HG03342 (cell line): ENCODE data around the gene NTM.

Experiments
- ATAC-seq: cut with Tn5 transposase; IDR thresholded peaks from one replicate; pipeline ENCODE4 v1.9.1; 2021; ENCODE audit warnings: mild to moderate bottlenecking, moderate library complexity; ENCODE audit not compliant: unreplicated experiment

NTM gene

DNA sequence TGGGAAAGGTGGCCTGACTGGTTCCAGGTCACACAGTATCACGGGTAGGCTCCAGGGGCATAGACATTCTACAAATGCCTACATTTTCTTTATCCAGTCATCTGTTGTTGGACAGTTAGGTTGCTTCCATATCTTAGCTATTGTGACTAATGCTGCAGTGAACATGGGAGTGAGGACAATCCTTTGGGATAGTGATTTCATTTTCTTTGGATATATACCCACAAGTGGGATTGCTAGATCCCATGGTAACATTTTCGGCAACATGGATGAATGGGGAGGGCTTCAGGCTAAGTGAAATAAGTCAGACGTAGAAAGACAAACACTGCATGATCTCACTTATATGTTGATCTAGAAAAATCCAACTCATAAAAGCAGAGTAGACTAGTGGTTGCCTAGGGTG lies 744.3 kb downstream of the NTM start:
- no peak for ATAC-seq

DNA sequence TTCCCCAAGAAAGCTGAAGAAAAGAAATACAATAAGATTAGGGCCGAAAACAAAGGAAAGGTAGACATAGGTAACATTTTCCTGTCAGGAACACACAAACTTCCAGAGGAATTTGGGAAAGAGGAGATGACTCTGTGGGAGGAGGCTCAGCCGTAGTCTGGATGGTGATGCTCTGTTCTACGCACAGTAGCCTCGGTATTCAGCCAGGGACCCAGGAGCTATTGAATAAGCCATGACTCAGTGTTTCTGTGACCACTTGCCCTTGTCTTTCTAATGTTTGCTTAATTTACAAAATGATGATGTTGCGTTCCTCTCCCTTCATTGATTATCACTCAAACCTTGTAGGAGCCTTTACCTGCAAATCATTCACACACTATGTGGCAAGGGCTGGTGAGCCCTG lies 745.0 kb downstream of the NTM start:
- no peak for ATAC-seq

- no peak for ATAC-seq
These were observed 746.1 kb downstream of the NTM start for GRCh38 chr11:132116516-132116915.

DNA sequence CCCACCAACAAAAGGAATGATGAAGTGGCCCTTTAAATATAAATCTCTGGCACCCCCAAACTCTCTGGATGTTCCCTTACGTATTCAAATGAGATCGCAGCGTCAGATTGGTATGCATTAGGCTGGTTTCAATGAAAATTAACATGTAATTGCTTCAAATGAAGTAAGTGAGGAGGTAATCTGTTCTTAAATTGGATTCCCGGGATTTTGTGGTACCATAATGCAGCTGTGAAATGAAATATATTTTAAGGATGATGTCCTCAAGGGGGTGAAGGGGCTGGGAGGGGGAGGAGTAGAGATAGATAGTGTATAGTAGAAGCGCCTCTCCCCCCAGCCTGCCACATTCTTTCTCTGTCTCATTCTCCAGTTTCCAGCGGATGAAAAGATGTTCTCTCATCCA lies 748.2 kb downstream of the NTM start:
- no peak for ATAC-seq

DNA sequence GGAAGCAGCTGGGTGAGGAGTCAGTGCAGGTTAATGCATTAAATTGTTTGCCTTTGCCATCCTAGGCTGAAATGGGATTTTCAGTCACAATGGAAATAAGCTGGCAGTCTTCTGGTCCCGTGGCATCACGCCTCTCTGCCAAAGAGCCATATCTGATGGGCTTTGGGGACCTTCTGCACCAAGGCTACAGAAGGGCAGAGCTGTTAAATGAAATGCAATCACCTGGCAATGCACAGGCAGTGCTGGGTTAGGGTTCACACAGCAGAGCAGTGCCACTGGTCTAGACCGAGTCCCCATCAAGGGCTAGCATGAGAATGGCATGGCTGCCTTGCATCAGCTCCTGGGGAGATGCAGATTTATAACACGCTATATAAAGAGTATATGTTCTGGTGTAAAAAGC lies 749.2 kb downstream of the NTM start:
- no peak for ATAC-seq

GRCh38 chr11:132122735-132123134 lies 752.3 kb downstream of the NTM start:
- no peak for ATAC-seq

DNA sequence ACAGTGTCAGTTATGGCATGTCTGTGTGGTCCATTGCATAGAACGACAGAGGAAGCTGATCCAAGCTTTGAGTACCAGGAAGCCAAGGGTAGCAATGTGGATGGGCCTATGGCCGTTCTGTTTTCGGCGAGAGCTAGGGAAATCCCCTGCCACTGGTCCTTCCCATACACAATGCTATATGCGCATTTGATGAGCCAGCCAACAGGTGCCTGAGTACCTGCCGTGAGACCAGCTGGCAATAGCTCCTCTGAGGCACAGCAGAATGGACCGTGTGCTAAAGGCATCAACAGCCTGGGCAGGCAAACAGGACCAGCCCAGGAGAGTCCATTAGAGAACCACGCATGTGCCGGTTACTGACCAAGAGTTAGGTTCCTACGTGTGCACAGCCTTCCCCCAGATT lies 753.0 kb downstream of the NTM start:
- peak; percentile 10 for ATAC-seq

GRCh38 chr11:132123854-132124835 lies 753.7 kb downstream of the NTM start:
- peak; percentile 69 for ATAC-seq

DNA sequence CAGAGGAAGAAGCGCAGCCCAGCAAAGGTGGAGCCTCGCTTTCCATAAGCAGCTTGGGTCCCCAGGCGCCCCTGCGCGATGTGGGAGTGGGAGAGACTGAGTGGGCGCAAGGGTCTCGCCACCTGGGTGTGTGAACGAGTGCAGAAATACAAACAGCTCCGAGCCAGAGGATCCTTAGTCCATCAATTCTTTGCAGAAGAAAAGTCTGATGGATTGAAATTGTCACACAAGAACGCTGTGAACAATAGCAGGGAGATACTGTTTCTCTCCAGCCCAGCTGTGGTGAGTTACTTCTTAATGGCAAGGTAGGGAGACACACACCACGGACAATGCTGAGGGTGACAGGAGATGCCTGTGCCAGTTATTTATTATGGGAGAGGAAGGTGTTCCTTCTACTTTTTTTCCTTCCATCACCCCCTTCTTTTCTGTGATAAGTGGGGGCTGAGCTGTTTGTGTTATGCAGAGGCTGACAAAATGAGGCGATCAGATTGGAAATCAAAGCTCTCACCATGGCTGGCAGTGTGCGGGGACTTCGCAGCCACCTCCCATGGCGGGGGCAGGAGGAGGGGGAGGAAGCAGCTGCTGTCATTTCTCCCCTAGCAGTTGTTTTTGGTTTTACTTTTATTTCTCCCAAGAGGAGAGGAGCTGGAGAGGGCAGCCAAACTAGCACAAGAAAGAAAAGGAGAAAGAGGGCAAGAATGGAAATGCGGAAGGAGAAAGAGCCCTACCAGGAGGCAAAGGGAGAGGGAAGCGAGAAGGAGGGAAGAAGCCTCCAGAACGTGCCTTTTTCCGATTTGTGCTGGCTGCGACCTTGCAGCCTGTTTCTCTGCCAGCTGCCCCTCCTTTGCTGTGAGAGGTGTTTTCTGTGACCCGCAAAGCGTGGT lies 755.8 kb downstream of the NTM start:
- ATAC-seq, result no peak

DNA sequence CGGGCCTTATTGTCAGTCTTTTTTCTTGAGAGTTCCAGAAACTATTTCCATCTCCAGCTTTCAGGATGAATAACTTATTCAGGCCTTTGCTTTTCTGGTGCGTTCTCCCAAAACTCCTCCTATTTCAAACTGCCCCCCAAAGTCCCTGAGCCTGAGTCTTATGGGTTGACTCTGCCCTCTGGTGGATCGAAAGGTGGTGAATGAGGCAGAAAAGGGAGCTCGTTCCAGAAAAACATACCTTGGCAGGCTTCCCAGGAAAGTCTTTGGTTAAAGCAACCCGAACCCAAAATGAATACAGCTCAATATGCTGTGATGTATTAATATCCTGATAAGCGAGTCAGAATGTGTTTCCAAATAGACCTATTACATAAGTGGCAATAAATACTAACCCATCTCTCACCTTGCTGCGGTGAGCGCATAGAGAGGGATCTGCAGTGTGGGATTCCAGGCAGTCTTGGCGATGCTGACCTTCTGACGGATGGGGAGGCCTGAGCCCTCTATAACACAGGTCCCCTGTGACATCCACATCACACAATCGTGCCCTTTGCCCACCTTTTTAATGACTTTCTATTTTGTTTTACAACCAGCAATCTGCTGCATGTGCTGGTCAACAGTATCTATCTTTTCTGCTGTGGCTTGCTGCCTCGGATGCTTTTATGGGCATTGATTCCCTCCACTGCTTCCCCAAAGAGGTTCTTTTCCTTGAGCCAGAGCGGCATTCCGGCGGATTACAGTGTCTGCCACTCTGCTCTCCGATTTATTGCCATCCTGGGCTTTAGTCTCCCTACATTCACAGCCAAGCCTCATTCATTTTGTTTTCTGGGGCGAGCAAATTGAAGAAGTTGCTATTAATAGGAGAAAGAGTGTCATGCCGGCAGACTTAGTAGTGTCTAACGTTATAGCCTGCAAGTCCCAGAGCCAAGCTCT lies 756.8 kb downstream of the NTM start:
- ATAC-seq, result no peak

DNA sequence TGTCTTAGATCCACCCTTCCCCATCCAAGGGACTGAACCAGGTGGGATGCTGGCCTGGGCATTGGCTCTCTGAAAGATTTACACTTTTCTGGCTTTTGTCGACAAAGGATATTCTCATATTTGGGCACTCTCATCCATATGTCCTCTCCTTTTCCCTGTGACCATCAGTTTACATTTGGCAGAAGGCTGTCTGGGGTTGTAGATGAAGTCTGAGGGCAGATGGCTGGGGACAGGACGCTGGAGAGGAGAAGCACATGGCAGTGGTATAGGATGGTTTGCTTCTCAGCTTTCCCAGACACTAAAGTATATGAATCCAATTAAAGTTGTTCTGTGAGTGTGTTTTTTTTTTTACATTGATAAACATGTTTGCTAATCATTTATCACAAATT lies 757.5 kb downstream of the NTM start:
- ATAC-seq, result no peak

DNA sequence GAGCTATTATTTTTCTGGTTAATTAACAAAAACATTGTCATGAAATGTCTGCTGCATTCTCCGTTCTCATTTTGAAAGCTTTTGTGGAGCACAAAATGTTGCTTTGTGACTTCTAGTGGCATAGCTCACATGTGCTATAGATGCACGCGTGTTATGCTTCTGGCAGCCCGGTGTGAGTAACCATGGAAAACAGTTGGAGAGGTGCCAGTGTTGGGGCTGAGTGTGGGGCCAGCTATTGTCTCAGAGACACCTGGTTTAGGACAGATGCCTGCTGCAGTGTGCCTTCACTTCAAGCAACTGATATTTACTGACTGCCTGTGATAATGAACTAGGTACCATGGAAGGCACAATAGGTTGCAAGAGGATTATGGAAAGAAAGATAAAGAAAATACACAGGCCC lies 760.6 kb downstream of the NTM start:
- ATAC-seq, result no peak

GRCh38 chr11:132131961-132132360 lies 761.5 kb downstream of the NTM start:
- ATAC-seq, result no peak

DNA sequence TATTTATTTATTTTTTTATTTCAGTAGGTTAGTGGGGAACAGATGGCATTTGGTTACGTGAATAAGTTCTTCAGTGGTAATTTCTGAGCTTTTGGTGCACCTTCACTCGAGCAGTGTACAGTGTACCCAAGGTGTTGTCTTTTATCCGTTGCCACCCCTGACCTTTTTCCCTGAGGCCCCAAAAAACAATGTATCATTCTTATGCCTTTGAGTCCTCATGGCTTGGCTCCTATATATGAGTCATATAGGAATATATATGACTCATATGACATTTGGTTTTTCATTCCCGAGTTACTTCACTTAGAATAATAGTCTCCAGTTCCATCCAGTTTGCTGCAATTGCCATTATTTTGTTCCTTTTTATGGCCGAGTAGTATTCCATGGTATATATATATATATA lies 763.9 kb downstream of the NTM start:
- ATAC-seq, result no peak

- no peak for ATAC-seq
These were observed 767.0 kb downstream of the NTM start for GRCh38 chr11:132137289-132137980.

DNA sequence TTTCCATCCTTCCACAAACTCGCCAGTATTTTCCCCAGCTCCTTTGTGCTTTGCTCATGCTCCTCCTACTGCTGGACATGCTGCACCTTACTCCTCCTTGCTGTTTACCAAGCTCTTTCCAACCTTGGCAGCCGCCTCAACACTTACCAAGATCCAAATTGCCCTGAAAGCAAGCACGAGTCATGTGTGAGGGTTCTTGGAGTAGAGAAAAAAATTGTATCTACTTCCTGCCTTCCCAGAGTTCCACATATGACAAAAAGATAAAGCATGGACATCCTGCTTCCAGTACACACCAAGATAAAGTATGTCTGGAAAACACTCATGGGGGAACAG lies 767.5 kb downstream of the NTM start:
- no peak for ATAC-seq

DNA sequence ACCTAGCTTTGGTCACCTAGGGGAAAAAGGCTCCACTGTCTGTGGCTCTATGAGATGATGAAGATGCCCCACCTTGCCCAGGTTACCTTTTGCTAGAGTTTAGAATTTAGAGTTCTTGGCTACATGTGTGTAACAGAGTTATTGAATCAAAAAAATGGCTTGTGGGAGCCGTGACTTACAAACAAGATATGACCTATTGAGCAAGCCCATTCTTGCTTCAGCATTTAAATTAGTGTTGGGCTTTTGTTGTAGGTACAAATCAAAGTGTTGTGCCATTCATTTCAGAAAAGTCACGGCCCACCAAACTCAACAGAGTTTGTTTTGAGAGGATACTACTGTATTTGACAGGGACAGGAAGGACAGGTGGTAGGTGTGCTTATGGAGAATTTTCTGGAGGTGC lies 768.8 kb downstream of the NTM start:
- ATAC-seq, result no peak

GRCh38 chr11:132140056-132140455 lies 769.6 kb downstream of the NTM start:
- ATAC-seq, result no peak

GRCh38 chr11:132142121-132142520 lies 771.7 kb downstream of the NTM start:
- ATAC-seq, result no peak

- no peak for ATAC-seq
These were observed 772.1 kb downstream of the NTM start for GRCh38 chr11:132142554-132142953.
